GM18520 (cell line): ENCODE results near the gene GPRC6A.

Experiments
- ATAC-seq: cut with Tn5 transposase; IDR thresholded peaks from one replicate; pipeline ENCODE4 v1.9.1; 2021; ENCODE audit not compliant: unreplicated experiment

The GPRC6A gene

GRCh38 chr6:116793224-116793623 is 35.7 kb downstream of the GPRC6A start:
- no peak for ATAC-seq

- no peak for ATAC-seq
Observed at GRCh38 chr6:116783852-116784251, 45.0 kb downstream of the GPRC6A start.

- no peak for ATAC-seq
Observed at GRCh38 chr6:116779573-116780164, 49.2 kb downstream of the GPRC6A start.

GRCh38 chr6:116773886-116774285 is 55.0 kb downstream of the GPRC6A start:
- no peak for ATAC-seq

- ATAC-seq = no peak
Observed at GRCh38 chr6:116772450-116772849, 56.4 kb downstream of the GPRC6A start.

- ATAC-seq = no peak
Observed at GRCh38 chr6:116767715-116768114, 61.2 kb downstream of the GPRC6A start.

DNA sequence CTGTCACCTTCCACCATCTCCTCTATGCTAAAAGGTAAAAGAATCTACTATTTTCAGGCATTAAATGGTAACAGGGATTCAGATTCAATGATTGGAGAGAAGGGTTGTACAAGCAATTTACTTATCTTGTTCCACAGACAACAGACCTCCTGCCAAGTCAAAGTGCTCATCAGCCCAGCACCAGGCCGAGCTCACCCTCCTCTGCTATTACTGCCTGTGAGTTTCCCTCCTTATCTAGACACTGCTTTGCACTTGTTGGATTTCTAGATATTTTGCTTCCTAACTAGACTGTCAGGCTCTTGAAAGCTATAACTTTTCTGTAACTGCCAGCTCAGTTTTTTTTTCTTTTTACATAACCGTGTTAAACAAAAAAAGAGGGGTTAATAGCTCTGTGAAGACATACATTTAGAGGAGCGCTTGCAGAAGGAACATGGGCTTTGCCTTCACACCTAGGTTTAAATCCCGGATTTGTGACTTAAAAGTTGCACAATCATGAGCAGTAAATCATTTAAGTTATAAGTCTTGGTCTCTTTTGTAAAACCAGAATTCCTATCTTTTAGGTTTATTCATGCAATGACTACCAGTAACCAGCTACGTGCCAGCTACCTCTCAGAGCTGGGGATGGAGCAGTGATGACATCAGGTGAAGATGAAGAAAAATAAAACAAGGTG is 62.2 kb downstream of the GPRC6A start:
- no peak for ATAC-seq

DNA sequence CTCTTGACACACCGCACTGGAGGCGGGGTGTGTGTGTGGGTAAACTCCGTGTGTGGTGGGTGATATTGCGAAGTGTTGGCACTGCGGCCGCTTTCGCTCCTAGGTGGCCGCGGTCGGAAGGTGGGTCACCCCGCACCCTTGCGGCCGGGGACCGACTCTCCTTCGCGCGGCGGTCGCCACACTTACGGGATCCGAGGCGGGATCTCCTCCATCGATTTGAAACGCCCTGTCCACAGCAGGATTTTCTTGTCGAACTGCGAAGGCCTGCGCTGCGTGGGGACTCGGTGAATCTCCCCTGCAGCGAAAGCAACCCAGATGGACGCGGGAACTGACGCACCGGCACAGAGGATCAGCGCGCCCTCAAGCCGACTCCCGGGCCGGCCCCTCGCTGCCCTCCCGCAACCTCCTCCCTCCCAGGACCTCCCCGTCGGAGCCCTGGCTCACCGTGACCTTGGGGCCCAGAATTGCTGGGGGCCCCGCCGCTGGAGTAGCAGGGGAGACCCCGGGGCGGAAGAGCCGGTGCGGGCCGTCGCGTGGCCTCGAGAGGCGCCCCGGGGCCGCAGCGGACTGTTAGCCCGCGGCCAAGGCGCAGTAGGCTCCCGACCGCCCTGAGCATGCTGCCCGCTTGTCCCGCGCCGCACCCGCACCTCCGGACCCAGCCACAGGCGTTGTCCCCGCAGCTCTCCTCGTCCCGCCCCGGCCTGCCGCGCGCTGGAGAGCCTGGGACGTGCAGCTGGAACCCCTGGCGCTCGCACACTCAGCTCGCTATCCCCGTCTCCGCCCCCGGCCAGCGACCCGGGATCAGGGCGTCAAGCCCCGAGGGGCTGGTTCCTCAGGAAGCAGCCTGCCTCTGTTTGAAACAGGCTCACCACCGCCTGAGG is 63.7 kb downstream of the GPRC6A start, which contains the start of gene FAM162B:
FAM162B (minus strand) TSS at position 759 of the 881 bp plus-strand sequence; CDS start at position 616, 143 bp downstream.
- no peak for ATAC-seq

DNA sequence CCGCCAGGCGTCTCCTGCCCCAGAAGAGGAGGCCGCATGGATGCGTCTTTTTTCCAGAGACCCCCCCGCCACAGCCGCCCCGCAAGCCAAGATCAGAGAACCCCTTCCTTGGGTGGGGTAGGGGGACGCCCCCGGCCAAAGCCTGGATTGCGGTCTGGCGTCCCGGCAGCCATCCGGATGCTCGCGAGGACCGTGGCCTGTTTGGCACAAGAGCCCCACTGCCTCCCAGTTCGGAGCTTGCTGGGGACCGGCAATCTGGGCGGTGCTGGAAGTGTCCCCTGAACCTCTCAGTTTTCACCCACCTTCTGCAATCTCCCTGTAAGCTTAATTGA is 64.3 kb downstream of the GPRC6A start:
- no peak for ATAC-seq

- no peak for ATAC-seq
Observed at GRCh38 chr6:116763906-116764628, 64.8 kb downstream of the GPRC6A start.

DNA sequence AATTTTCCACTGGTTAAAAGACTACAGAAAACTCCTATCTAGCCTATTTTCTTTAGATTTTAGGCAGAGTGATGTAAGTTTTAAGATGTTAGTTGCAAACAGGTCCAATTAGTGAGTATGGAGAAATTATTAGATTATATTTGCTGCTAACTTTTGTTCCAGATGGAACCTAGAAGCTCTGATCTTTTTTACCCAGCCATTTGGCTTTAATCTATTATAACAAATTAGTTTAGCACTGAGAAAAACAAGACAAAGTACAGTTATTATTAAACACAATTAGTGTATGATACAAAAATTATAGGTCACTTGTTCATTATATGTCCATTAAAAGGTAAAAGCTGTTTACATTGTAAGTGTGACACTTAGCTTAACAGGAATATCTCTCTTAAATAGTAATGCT is 65.8 kb downstream of the GPRC6A start:
- ATAC-seq = no peak

GRCh38 chr6:116762235-116762634 is 66.6 kb downstream of the GPRC6A start:
- ATAC-seq = no peak

- ATAC-seq = no peak
Observed at GRCh38 chr6:116761779-116762178, 67.1 kb downstream of the GPRC6A start.

GRCh38 chr6:116745176-116745575 is 83.7 kb downstream of the GPRC6A start:
- no peak for ATAC-seq
